Measurements from ENCODE around the gene POLD3.

POLD3 gene

GRCh38 chr11:74673693-74674360, 81.4 kb downstream of the POLD3 start:
- DNase-seq (ENCODE audit: low read depth in 2 of 2), result no peak

GRCh38 chr11:74675761-74676160, 83.4 kb downstream of the POLD3 start:
- no peak for DNase-seq (ENCODE audit: low read depth in 2 of 2)

GRCh38 chr11:74676596-74676995, 84.2 kb downstream of the POLD3 start:
- no peak for DNase-seq (ENCODE audit: low read depth in 2 of 2)

GRCh38 chr11:74677131-74677530, 84.7 kb downstream of the POLD3 start:
- DNase-seq (ENCODE audit: low read depth in 2 of 2), result no peak

GRCh38 chr11:74678041-74678440, 85.7 kb downstream of the POLD3 start:
- no peak for DNase-seq (ENCODE audit: low read depth in 2 of 2)

GRCh38 chr11:74678591-74679512, 86.5 kb downstream of the POLD3 start:
- DNase-seq (ENCODE audit: low read depth in 2 of 2), result no peak

GRCh38 chr11:74679513-74679865, 87.1 kb downstream of the POLD3 start:
- no peak for DNase-seq (ENCODE audit: low read depth in 2 of 2)

GRCh38 chr11:74680035-74680671, 87.8 kb downstream of the POLD3 start:
- DNase-seq (ENCODE audit: low read depth in 2 of 2), result no peak

GRCh38 chr11:74680703-74681531, 88.5 kb downstream of the POLD3 start:
- DNase-seq (ENCODE audit: low read depth in 2 of 2), result no peak

- DNase-seq (ENCODE audit: low read depth in 2 of 2), result no peak
Observed at GRCh38 chr11:74681686-74682651, 89.6 kb downstream of the POLD3 start.

- no peak for DNase-seq (ENCODE audit: low read depth in 2 of 2)
Observed at GRCh38 chr11:74682731-74683278, 90.4 kb downstream of the POLD3 start.

- no peak for DNase-seq (ENCODE audit: low read depth in 2 of 2)
Observed at GRCh38 chr11:74683279-74683871, 91.0 kb downstream of the POLD3 start.

- DNase-seq (ENCODE audit: low read depth in 2 of 2), result no peak
Observed at GRCh38 chr11:74683941-74684481, 91.6 kb downstream of the POLD3 start.

GRCh38 chr11:74684661-74685060, 92.3 kb downstream of the POLD3 start:
- DNase-seq (ENCODE audit: low read depth in 2 of 2), result no peak

GRCh38 chr11:74685338-74685737, 93.0 kb downstream of the POLD3 start:
- DNase-seq (ENCODE audit: low read depth in 2 of 2), result no peak

GRCh38 chr11:74685905-74686304, 93.5 kb downstream of the POLD3 start:
- DNase-seq (ENCODE audit: low read depth in 2 of 2), result no peak

GRCh38 chr11:74686792-74687191, 94.4 kb downstream of the POLD3 start:
- DNase-seq (ENCODE audit: low read depth in 2 of 2), result no peak

- no peak for DNase-seq (ENCODE audit: low read depth in 2 of 2)
Observed at GRCh38 chr11:74687237-74688023, 95.0 kb downstream of the POLD3 start.

- no peak for DNase-seq (ENCODE audit: low read depth in 2 of 2)
Observed at GRCh38 chr11:74689666-74690065, 97.3 kb downstream of the POLD3 start.
